PC-3 (cell line): Measurements from ENCODE around the gene BCAS3. TPM values are rescaled to one million over a fixed set of nuclear protein-coding genes. Genes with fewer than 3 reads are reported as not detected.

Experiments
- ATAC-seq: fragments of 200-7000 bp; cut with Tn5 transposase; 2 replicates; pipeline ENCODE4 v1.9.1; 2020; ENCODE audit warnings: mild to moderate bottlenecking, moderate library complexity
- BruUV-seq: library from RNA; stranded (reverse); fragments of 400-500 nt; replicated peaks from 2 replicates; lab custom pipeline; 2021; lab: Mats Ljungman, UMichigan
- CTCF ChIA-PET: fragments of 300-600 bp; sonication (Branson Sonifier 250); formaldehyde crosslinking; loops from one replicate; lab custom pipeline; 2022; ENCODE audit warnings: antibody characterized with exemption; lab: Charles Lee
- POLR2A ChIA-PET: fragments of 300-600 bp; sonication (Branson Sonifier 250); formaldehyde crosslinking; loops from one replicate; lab custom pipeline; 2022; ENCODE audit warnings: antibody characterized with exemption; ENCODE audit not compliant: unreplicated experiment; lab: Charles Lee
- DNase-seq: peaks from one replicate; pipeline ENCODE4 v3.0.0-alpha.2; 2015
- H2AFZ ChIP-seq: fragments of 300-600 bp; sonication (generic); 2 replicates; pipeline ENCODE4 v1.6.0; 2016; ENCODE audit warnings: antibody characterized with exemption, low read length
- H3F3A ChIP-seq: fragments of 300-600 bp; sonication (generic); one replicate; pipeline ENCODE4 v1.6.0; 2017; ENCODE audit warnings: antibody characterized with exemption, low read length, control low read depth, mild to moderate bottlenecking; ENCODE audit not compliant: unreplicated experiment
- H3K27ac ChIP-seq: fragments of 300-600 bp; sonication (generic); 2 replicates; pipeline ENCODE4 v1.5.1; 2016; ENCODE audit warnings: mild to moderate bottlenecking, low read length
- H3K27me3 ChIP-seq: fragments of 300-600 bp; sonication (generic); 2 replicates; pipeline ENCODE4 v1.6.1; 2016; ENCODE audit warnings: low read length, mixed read lengths
- H3K36me3 ChIP-seq: fragments of 300-600 bp; sonication (generic); 2 replicates; pipeline ENCODE4 v1.6.1; 2016; ENCODE audit warnings: low read depth, mixed run types, low read length, mixed read lengths
- H3K4me1 ChIP-seq: fragments of 300-600 bp; sonication (generic); 2 replicates; pipeline ENCODE4 v1.5.1; 2016; ENCODE audit warnings: low read length; ENCODE audit not compliant: insufficient read depth
- H3K4me2 ChIP-seq: fragments of 300-600 bp; sonication (generic); 2 replicates; pipeline ENCODE4 v1.6.0; 2016; ENCODE audit warnings: low read length
- H3K4me3 ChIP-seq: fragments of 300-600 bp; sonication (generic); 2 replicates; pipeline ENCODE4 v1.5.1; 2016; ENCODE audit warnings: mild to moderate bottlenecking, low read length, mixed read lengths
- H3K79me2 ChIP-seq: fragments of 300-600 bp; sonication (generic); 2 replicates; pipeline ENCODE4 v1.6.1; 2017; ENCODE audit warnings: low read length, mixed read lengths
- H3K9ac ChIP-seq: fragments of 300-600 bp; sonication (generic); 2 replicates; pipeline ENCODE4 v1.6.0; 2016; ENCODE audit warnings: mild to moderate bottlenecking, low read length
- H3K9me2 ChIP-seq: fragments of 300-600 bp; sonication (generic); replicated peaks from 2 replicates; pipeline ENCODE4 v1.6.1; 2016; ENCODE audit warnings: mixed run types, low read length, mixed read lengths
- H3K9me3 ChIP-seq: fragments of 300-600 bp; sonication (generic); 2 replicates; pipeline ENCODE4 v1.6.1; 2016; ENCODE audit warnings: low read length, mixed read lengths
- H4K20me1 ChIP-seq: fragments of 300-600 bp; sonication (generic); 2 replicates; pipeline ENCODE4 v1.6.1; 2016; ENCODE audit warnings: low read length, mixed read lengths
- CTCF ChIP-seq: fragments of 300-600 bp; sonication (generic); conservative IDR thresholded peaks from 2 replicates; pipeline ENCODE4 v1.5.1; 2017; ENCODE audit warnings: antibody characterized with exemption, low read depth, mild to moderate bottlenecking, low read length
- EZH2 ChIP-seq: fragments of 300-600 bp; sonication (generic); IDR thresholded peaks from one replicate; pipeline ENCODE4 v1.6.1; 2017; ENCODE audit warnings: antibody characterized with exemption, mild to moderate bottlenecking, low read length; ENCODE audit not compliant: unreplicated experiment
- EZH2phosphoT487 ChIP-seq: fragments of 300-600 bp; sonication (generic); IDR thresholded peaks from 2 replicates; pipeline ENCODE4 v1.6.1; 2018; ENCODE audit warnings: mild to moderate bottlenecking, antibody characterized with exemption, low read length, borderline replicate concordance
- intact Hi-C: fragments of 100-400 bp; cut with micrococcal nuclease; formaldehyde crosslinking; loops from 2 replicates; pipeline ENCODE4 v1.9.0; 2023
- total RNA-seq: library from RNA; depleted of rRNA; stranded (reverse); fragments of >200 nt; gene quantifications from 2 replicates; pipeline ENCODE4 v1.2.3, GENCODE V29; 2014

BCAS3 gene
- total RNA-seq, 1 experiment from 2014 or later, result 25.9 TPM

- H3K36me3 ChIP-seq, result no peaks in the 10 kb centered on the region
- H3K9me3 ChIP-seq, result no peaks in the 10 kb centered on the region
- H3F3A ChIP-seq, result no peaks in the 10 kb centered on the region
- H3K27me3 ChIP-seq, result no peaks in the 10 kb centered on the region
- H3K4me1 ChIP-seq, result no peaks in the 10 kb centered on the region
- H3K79me2 ChIP-seq, result no peaks in the 10 kb centered on the region
- no peak overlapping the region for H3K27ac ChIP-seq
- DNase-seq (no peak), ATAC-seq (no peak)
- TF ChIP-seq CTCF (no peak), EZH2 (no peak), EZH2phosphoT487 (no peak)
- H3K4me3 ChIP-seq, result no peak overlapping the region
- no peaks in the 10 kb centered on the region for H4K20me1 ChIP-seq
- no peak overlapping the region for H3K4me2 ChIP-seq
- no peak overlapping the region for H2AFZ ChIP-seq
- ChIA-PET CTCF (no interaction called here), POLR2A (interaction anchor here (0.7 kb wide), 1 partner anchor 114 kb away, joined by 3 read pairs; no protein-coding TSS in a partner anchor)
- no TSS peak for BruUV-seq
- intact Hi-C loops, result no loop called here
- no peak overlapping the region for H3K9ac ChIP-seq
- no peaks in the 10 kb centered on the region for H3K9me2 ChIP-seq
These were observed 475.2 kb downstream of the BCAS3 start for GRCh38 chr17:61152898-61153297.

- no peaks in the 10 kb centered on the region for H3K9me3 ChIP-seq
- no peaks in the 10 kb centered on the region for H3F3A ChIP-seq
- H3K27me3 ChIP-seq, result no peaks in the 10 kb centered on the region
- ATAC-seq, result no peak
- TF ChIP-seq EZH2phosphoT487, result no peak
- TF ChIP-seq CTCF, result no peak
- TF ChIP-seq EZH2, result no peak
- H3K4me3 ChIP-seq, result no peak overlapping the region
- H3K9ac ChIP-seq, result no peak overlapping the region
- no peaks in the 10 kb centered on the region for H4K20me1 ChIP-seq
- POLR2A ChIA-PET, result interaction anchor here (0.7 kb wide), 1 partner anchor 56 kb away, joined by 18 read pairs; no protein-coding TSS in a partner anchor
- no peak overlapping the region for H3K4me2 ChIP-seq
- H3K9me2 ChIP-seq, result no peaks in the 10 kb centered on the region
- intact Hi-C loops, result no loop called here
- DNase-seq, result no peak
- H2AFZ ChIP-seq, result no peak overlapping the region
- no TSS peak for BruUV-seq
- no peaks in the 10 kb centered on the region for H3K4me1 ChIP-seq
- H3K27ac ChIP-seq, result no peak overlapping the region
- no peaks in the 10 kb centered on the region for H3K36me3 ChIP-seq
- no peaks in the 10 kb centered on the region for H3K79me2 ChIP-seq
- CTCF ChIA-PET, result interaction anchor here (0.7 kb wide), 1 partner anchor 33 kb away, joined by 10 read pairs; no protein-coding TSS in a partner anchor
These were observed 478.1 kb downstream of the BCAS3 start for GRCh38 chr17:61155590-61156237.

- CTCF ChIA-PET, result no interaction called here
- no peak for TF ChIP-seq EZH2phosphoT487
- TF ChIP-seq CTCF, result no peak
- H3K36me3 ChIP-seq, result no peaks in the 10 kb centered on the region
- H3K4me1 ChIP-seq, result no peaks in the 10 kb centered on the region
- intact Hi-C loops, result no loop called here
- no TSS peak for BruUV-seq
- H3K4me3 ChIP-seq, result no peak overlapping the region
- POLR2A ChIA-PET, result no interaction called here
- no peaks in the 10 kb centered on the region for H4K20me1 ChIP-seq
- H3K79me2 ChIP-seq, result no peaks in the 10 kb centered on the region
- H2AFZ ChIP-seq, result no peak overlapping the region
- DNase-seq (no peak), ATAC-seq (peak; percentile 62)
- no peaks in the 10 kb centered on the region for H3K27me3 ChIP-seq
- H3K27ac ChIP-seq, result no peak overlapping the region
- H3K4me2 ChIP-seq, result no peak overlapping the region
- H3K9me3 ChIP-seq, result no peaks in the 10 kb centered on the region
- no peaks in the 10 kb centered on the region for H3F3A ChIP-seq
- no peaks in the 10 kb centered on the region for H3K9me2 ChIP-seq
- no peak overlapping the region for H3K9ac ChIP-seq
These were observed 479.7 kb downstream of the BCAS3 start for GRCh38 chr17:61157246-61157886.
